ENCODE data around the gene VGF.
"Not testable (repeated sequence)": the region's sequence is repeated elsewhere in the genome, so short reads cannot be mapped to it uniquely, and the experiment has no call there.

Gene VGF

GRCh38 chr7:101114492-101114891 is 50.9 kb downstream of the VGF start:
- no peak for FAIRE-seq

- FAIRE-seq: no peak
These were observed 51.5 kb downstream of the VGF start for GRCh38 chr7:101113836-101114235.

- not testable (repeated sequence) for FAIRE-seq
These were observed 52.2 kb downstream of the VGF start for GRCh38 chr7:101113140-101113539.

Measured in colon (tissue), 2 donors.